K562 (cell line): ENCODE data around the gene CST9L. TPM values are rescaled to one million over a fixed set of nuclear protein-coding genes. Genes with fewer than 3 reads are reported as not detected.

Source experiments
- ATAC-seq: fragments of 200-7000 bp; cut with Tn5 transposase; 3 replicates; pipeline ENCODE4 v1.9.1; 2020; ENCODE audit warnings: moderate library complexity
- BruUV-seq: library from RNA; stranded (reverse); fragments of 400-500 nt; replicated peaks from 2 replicates; lab custom pipeline; 2021; lab: Mats Ljungman, UMichigan
- CTCF ChIA-PET: fragments of 300-600 bp; formaldehyde crosslinking; extraction: SDS; loops from one replicate; lab custom pipeline; 2021; ENCODE audit warnings: low intra/inter-chr PET ratio; lab: Yijun Ruan, JAX
- POLR2A ChIA-PET: fragments of 300-600, 350-650 bp; sonication (Branson Sonifier 250); formaldehyde crosslinking; extraction: SDS; loops from one replicate; lab custom pipeline; 2021; ENCODE audit warnings: antibody characterized with exemption, inconsistent platforms; lab: Yijun Ruan, JAX
- DNase-seq, 4 experiments: peaks; one replicate each; pipeline versions ENCODE4 v3.0.0 to v3.0.0-alpha.2; 2011 to 2018; ENCODE audit warnings: low spot score in 3 of 4, mixed read lengths in 3 of 4; ENCODE audit errors: extremely low read depth in 1 of 4
- FAIRE-seq: peaks from 2 replicates; lab custom pipeline; 2011; peaks lifted over from hg19 to GRCh38; lab: Jason Lieb, UNC
- H2AFZ ChIP-seq: 2 replicates; pipeline ENCODE4 v1.6.0; 2011; ENCODE audit warnings: low read depth, low read length, control low read depth, inconsistent platforms
- H3K27ac ChIP-seq: fragments of 200-600 bp; 3 replicates; pipeline ENCODE4 v1.8.0; 2011; ENCODE audit warnings: low read depth, mild to moderate bottlenecking, control low read depth, inconsistent platforms, low read length, moderate library complexity, mixed read lengths; ENCODE audit errors: extremely low read depth
- H3K27me3 ChIP-seq, 2 experiments: fragments of 300-600 bp in 1 of 2; 2 replicates in 1 of 2; 3 replicates in 1 of 2; pipeline versions ENCODE4 v1.6.0 to v1.8.0; 2011; ENCODE audit warnings: inconsistent platforms in 2 of 2, low read length in 2 of 2, mild to moderate bottlenecking in 1 of 2, mixed read lengths in 1 of 2, moderate library complexity in 1 of 2; ENCODE audit not compliant: control insufficient read depth in 2 of 2, insufficient read depth in 2 of 2
- H3K36me3 ChIP-seq: fragments of 300-600 bp; 3 replicates; pipeline ENCODE4 v1.8.0; 2011; ENCODE audit warnings: mild to moderate bottlenecking, low read length, inconsistent platforms; ENCODE audit not compliant: control insufficient read depth, insufficient read depth
- H3K4me1 ChIP-seq, 2 experiments: fragments of 200-600 bp in 1 of 2; replicated peaks in 1 of 2; 2 replicates in 1 of 2; 3 replicates in 1 of 2; pipeline versions ENCODE4 v1.5.1 to v1.8.0; 2011; ENCODE audit warnings: inconsistent platforms in 2 of 2, low read length in 2 of 2, mild to moderate bottlenecking in 1 of 2, mixed read lengths in 1 of 2, moderate library complexity in 1 of 2; ENCODE audit not compliant: control insufficient read depth in 2 of 2, insufficient read depth in 2 of 2
- H3K4me2 ChIP-seq: 2 replicates; pipeline ENCODE4 v1.6.1; 2011; ENCODE audit warnings: low read length, control low read depth, inconsistent platforms, mixed read lengths; ENCODE audit not compliant: insufficient read depth
- H3K4me3 ChIP-seq: fragments of 200-600 bp; sonication (generic), shearing (Covaris generic); 2 replicates; pipeline ENCODE4 v1.5.1; 2016; ENCODE audit warnings: control low read depth, inconsistent platforms
- H3K79me2 ChIP-seq: fragments of 200-600 bp; 3 replicates; pipeline ENCODE4 v1.8.0; 2011; ENCODE audit warnings: low read length, inconsistent platforms; ENCODE audit not compliant: control insufficient read depth, insufficient read depth
- H3K9ac ChIP-seq, 2 experiments: 2 replicates each; pipeline versions ENCODE4 v1.6.0 to v1.6.1; 2011; ENCODE audit warnings: low read depth in 2 of 2, low read length in 2 of 2, control low read depth in 1 of 2, inconsistent platforms in 1 of 2, mild to moderate bottlenecking in 1 of 2, mixed read lengths in 1 of 2; ENCODE audit not compliant: insufficient read depth in 1 of 2
- H3K9me1 ChIP-seq: one replicate; pipeline ENCODE4 v1.6.0; 2011; ENCODE audit warnings: inconsistent platforms, mild to moderate bottlenecking, low read length, moderate library complexity; ENCODE audit not compliant: control insufficient read depth, insufficient read depth
- H3K9me3 ChIP-seq: replicated peaks from 2 replicates; pipeline ENCODE4 v1.5.1; 2011; ENCODE audit warnings: low read depth, low read length, inconsistent platforms; ENCODE audit not compliant: control insufficient read depth, insufficient read depth
- H4K20me1 ChIP-seq: replicated peaks from 2 replicates; pipeline ENCODE4 v1.6.1; 2011; ENCODE audit warnings: low read length, inconsistent platforms, mixed read lengths; ENCODE audit not compliant: control insufficient read depth, insufficient read depth
- EP300 ChIP-seq: IDR thresholded peaks from 2 replicates; pipeline ENCODE4 v1.6.1; 2012; ENCODE audit warnings: low read length, improper control_type of control experiment
- ID3 ChIP-seq, 2 experiments: fragments of 250-450 bp in 1 of 2; fragments of 450-650 bp in 1 of 2; sonication (Bioruptor Pico) in 1 of 2; IDR thresholded peaks; 2 replicates each; pipeline versions ENCODE4 v1.6.1 to v1.8.0; 2016 to 2021; ENCODE audit warnings: mild to moderate bottlenecking in 2 of 2, moderate library complexity in 2 of 2, missing compliant biosample characterization in 1 of 2, missing genetic modification characterization in 1 of 2
- MAFF ChIP-seq: IDR thresholded peaks from 2 replicates; pipeline ENCODE4 v1.6.1; 2012; ENCODE audit warnings: low read length, improper control_type of control experiment
- MLLT1 ChIP-seq, 2 experiments: fragments of 450-650 bp; IDR thresholded peaks; 2 replicates each; pipeline ENCODE4 v1.6.1; 2016
- RFX1 ChIP-seq: fragments of 450-650 bp; IDR thresholded peaks from 2 replicates; pipeline ENCODE4 v1.6.1; 2016; ENCODE audit warnings: mild to moderate bottlenecking, moderate library complexity
- SAP30 ChIP-seq: fragments of 200-600 bp; sonication (generic); IDR thresholded peaks from 2 replicates; pipeline ENCODE4 v1.6.1; 2012; ENCODE audit warnings: borderline replicate concordance, low read depth, mild to moderate bottlenecking, moderate library complexity, low read length, control low read depth, inconsistent platforms; ENCODE audit not compliant: insufficient read depth, poor library complexity, severe bottlenecking
- WHSC1 ChIP-seq: IDR thresholded peaks from one replicate; pipeline ENCODE4 v1.6.1; 2012; ENCODE audit warnings: low read length, control low read depth, inconsistent platforms
- WGBS: fragments of 100-300 bp; shearing (Covaris generic); methylation state at CpG from one replicate; pipeline ENCODE4 v1.1.6; 2016; ENCODE audit warnings: low coverage, mixed read lengths; ENCODE audit not compliant: insufficient coverage; ENCODE audit errors: missing lambda C conversion rate; 5-methylcytosine and 5-hydroxymethylcytosine counted together
- in situ Hi-C: fragments of 300-500 bp; cut with MboI; formaldehyde crosslinking; loops from 4 replicates; pipeline ENCODE4 v1.15.0; 2018; ENCODE audit warnings: inconsistent platforms, mixed read lengths
- intact Hi-C: fragments of 100-400 bp; cut with micrococcal nuclease; formaldehyde crosslinking; loops from 2 replicates; pipeline ENCODE4 v1.14.2; 2022
- polyA plus RNA-seq, 8 experiments: library from polyadenylated mRNA; depleted of rRNA in 4 of 8; stranded (reverse) in 5 of 8; unstranded in 3 of 8; fragments of >200 nt; fragmentation: Nextera tagmentation in 2 of 8; fragmentation: Illumina TruSeq in 1 of 8; extraction: Ambion mirVana in 2 of 8; extraction: Trizol in 1 of 8; gene quantifications; 2 replicates each; pipeline versions ENCODE4 v1.2.1 to v1.2.3, GENCODE V29; 2011 to 2014; ENCODE audit warnings: inconsistent platforms in 1 of 8, missing spikeins in 1 of 8
- total RNA-seq, 7 experiments: library from RNA; depleted of rRNA in 6 of 7; stranded (reverse); fragments of >200 nt in 6 of 7; fragmentation: Illumina TruSeq in 2 of 7; extraction: Trizol in 2 of 7; gene quantifications; 2 replicates each; pipeline versions ENCODE4 v1.2.1 to v1.2.3, GENCODE V29; 2011 to 2021; ENCODE audit warnings: low replicate concordance in 1 of 7

CST9L gene
- total and polyA plus RNA-seq, 9 of the 15 experiments (the other 6 are each of a cell fraction or from before 2014, with no cell fraction given), result not detected

- no peak for TF ChIP-seq SAP30
- TF ChIP-seq, all 486 proteins: peak for 0
Observed at GRCh38 chr20:23585808-23586734, 17.8 kb upstream of the CST9L start (continued).

GRCh38 chr20:23585449-23585807 is 17.1 kb upstream of the CST9L start:
- H2AFZ ChIP-seq, result no peak overlapping the region

More at GRCh38 chr20:23585449-23585807, 17.1 kb upstream of the CST9L start:
- in situ Hi-C loops (no loop called here), intact Hi-C loops (no loop called here)
- 9% methylated on average over 3 of the region's 5 CpGs for WGBS
- FAIRE-seq (no peak), DNase-seq (no peak), ATAC-seq (no peak)
- no peaks in the 10 kb centered on the region for H4K20me1 ChIP-seq
- H3K9me3 ChIP-seq, result no peaks in the 10 kb centered on the region
- no peak overlapping the region for H3K4me3 ChIP-seq
- H3K4me1 ChIP-seq, result peaks cover 2 to 6% of the 10 kb centered on the region in 2 experiments; a peak in 3 of 5 replicates
- no peak overlapping the region for H3K4me2 ChIP-seq
- no peaks in the 10 kb centered on the region for H3K27me3 ChIP-seq
- no TSS peak for BruUV-seq
- H3K9me1 ChIP-seq, result no peaks in the 10 kb centered on the region
- H3K79me2 ChIP-seq, result no peaks in the 10 kb centered on the region
- no peak overlapping the region for H3K27ac ChIP-seq
- TF ChIP-seq ID3 (CRISPR knock-in tag; IDR thresholded peaks at IDR 0.05), result no peak
- no peak for TF ChIP-seq ID3 (tag; IDR thresholded peaks at IDR 0.05)
- TF ChIP-seq WHSC1, result no peak
- TF ChIP-seq EP300, result no peak
- TF ChIP-seq MAFF, result no peak
- no peak for TF ChIP-seq RFX1
- TF ChIP-seq MLLT1 (IDR thresholded peaks at IDR 0.05), result no peak
- TF ChIP-seq, all 486 proteins: peak for 0
- Histone ChIP-seq H3K36me3 (no peaks in the 10 kb centered on the region), H3K9ac (no peak overlapping the region)
- ChIA-PET POLR2A (no interaction called here), CTCF (no interaction called here)
